ENCODE results near the gene MAGEA10.

Gene MAGEA10

GRCh38 chrX:152108527-152108926 lies 29.9 kb downstream of the MAGEA10 start:
- H3K27me3 ChIP-seq (ENCODE audit: control insufficient read depth, low read length), result no peaks in the 10 kb centered on the region
- no peaks in the 10 kb centered on the region for H3K9me3 ChIP-seq (ENCODE audit: control insufficient read depth, insufficient read depth, low read length)
- no peaks in the 10 kb centered on the region for H3K36me3 ChIP-seq (ENCODE audit: control insufficient read depth, low read length)
- H3K79me2 ChIP-seq (ENCODE audit: control insufficient read depth, low read length), result no peaks in the 10 kb centered on the region
- no peak overlapping the region for H3K27ac ChIP-seq (ENCODE audit: low read depth, low read length)
- TF ChIP-seq, protein P1, sequence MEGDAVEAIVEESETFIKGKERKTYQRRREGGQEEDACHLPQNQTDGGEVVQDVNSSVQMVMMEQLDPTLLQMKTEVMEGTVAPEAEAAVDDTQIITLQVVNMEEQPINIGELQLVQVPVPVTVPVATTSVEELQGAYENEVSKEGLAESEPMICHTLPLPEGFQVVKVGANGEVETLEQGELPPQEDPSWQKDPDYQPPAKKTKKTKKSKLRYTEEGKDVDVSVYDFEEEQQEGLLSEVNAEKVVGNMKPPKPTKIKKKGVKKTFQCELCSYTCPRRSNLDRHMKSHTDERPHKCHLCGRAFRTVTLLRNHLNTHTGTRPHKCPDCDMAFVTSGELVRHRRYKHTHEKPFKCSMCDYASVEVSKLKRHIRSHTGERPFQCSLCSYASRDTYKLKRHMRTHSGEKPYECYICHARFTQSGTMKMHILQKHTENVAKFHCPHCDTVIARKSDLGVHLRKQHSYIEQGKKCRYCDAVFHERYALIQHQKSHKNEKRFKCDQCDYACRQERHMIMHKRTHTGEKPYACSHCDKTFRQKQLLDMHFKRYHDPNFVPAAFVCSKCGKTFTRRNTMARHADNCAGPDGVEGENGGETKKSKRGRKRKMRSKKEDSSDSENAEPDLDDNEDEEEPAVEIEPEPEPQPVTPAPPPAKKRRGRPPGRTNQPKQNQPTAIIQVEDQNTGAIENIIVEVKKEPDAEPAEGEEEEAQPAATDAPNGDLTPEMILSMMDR (IDR thresholded peaks at IDR 0.05; ENCODE audit: low read depth, low read length, poor library complexity, severe bottlenecking), result no peak
- TF ChIP-seq EZH2phosphoT487 (IDR thresholded peaks at IDR 0.05; ENCODE audit: borderline replicate concordance, low read length), result no peak
- no peaks in the 10 kb centered on the region for H3F3A ChIP-seq (ENCODE audit: control insufficient read depth, insufficient read depth)
- no peaks in the 10 kb centered on the region for H3K9me2 ChIP-seq (replicated peaks; ENCODE audit: control insufficient read depth, low read length)
- no peak overlapping the region for H3K4me2 ChIP-seq (ENCODE audit: low read length)
- no peaks in the 10 kb centered on the region for H3K4me1 ChIP-seq (ENCODE audit: control insufficient read depth, low read length)
- H4K20me1 ChIP-seq (ENCODE audit: control insufficient read depth, insufficient read depth, low read depth, low read length), result no peaks in the 10 kb centered on the region
- no peak overlapping the region for H3K4me3 ChIP-seq (ENCODE audit: low read length)

DNA sequence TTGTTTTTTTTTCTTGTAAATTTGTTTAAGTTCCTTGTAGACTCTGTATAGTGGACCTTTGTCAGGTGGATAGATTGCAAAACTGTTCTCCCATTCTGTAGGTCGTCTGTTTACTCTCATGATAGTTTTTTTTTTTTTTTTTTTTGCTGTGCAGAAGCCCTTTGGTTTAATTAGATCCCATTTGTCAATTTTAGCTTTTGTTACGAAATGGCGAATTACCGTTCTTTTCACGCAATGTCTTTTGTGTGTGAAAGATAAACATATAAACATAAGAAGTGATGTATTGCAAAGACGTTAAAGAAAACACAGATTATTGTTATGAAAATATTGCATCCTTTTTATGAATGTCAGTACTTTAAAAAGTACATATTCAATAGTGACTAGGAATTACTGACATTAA lies 34.5 kb downstream of the MAGEA10 start:
- no peak overlapping the region for H3K4me3 ChIP-seq (ENCODE audit: low read length)
- no peaks in the 10 kb centered on the region for H4K20me1 ChIP-seq (ENCODE audit: control insufficient read depth, insufficient read depth, low read depth, low read length)
- H3K27me3 ChIP-seq (ENCODE audit: control insufficient read depth, low read length), result no peaks in the 10 kb centered on the region
- no peaks in the 10 kb centered on the region for H3F3A ChIP-seq (ENCODE audit: control insufficient read depth, insufficient read depth)
- H3K79me2 ChIP-seq (ENCODE audit: control insufficient read depth, low read length), result no peaks in the 10 kb centered on the region
- H3K4me2 ChIP-seq (ENCODE audit: low read length), result no peak overlapping the region
- TF ChIP-seq, protein P1 (IDR thresholded peaks at IDR 0.05; ENCODE audit: low read depth, low read length, poor library complexity, severe bottlenecking), result no peak
- no peak for TF ChIP-seq EZH2phosphoT487 (IDR thresholded peaks at IDR 0.05; ENCODE audit: borderline replicate concordance, low read length)
- no peaks in the 10 kb centered on the region for H3K9me3 ChIP-seq (ENCODE audit: control insufficient read depth, insufficient read depth, low read length)
- no peak overlapping the region for H3K27ac ChIP-seq (ENCODE audit: low read depth, low read length)
- H3K4me1 ChIP-seq (ENCODE audit: control insufficient read depth, low read length), result no peaks in the 10 kb centered on the region
- no peaks in the 10 kb centered on the region for H3K36me3 ChIP-seq (ENCODE audit: control insufficient read depth, low read length)
- no peaks in the 10 kb centered on the region for H3K9me2 ChIP-seq (replicated peaks; ENCODE audit: control insufficient read depth, low read length)

DNA sequence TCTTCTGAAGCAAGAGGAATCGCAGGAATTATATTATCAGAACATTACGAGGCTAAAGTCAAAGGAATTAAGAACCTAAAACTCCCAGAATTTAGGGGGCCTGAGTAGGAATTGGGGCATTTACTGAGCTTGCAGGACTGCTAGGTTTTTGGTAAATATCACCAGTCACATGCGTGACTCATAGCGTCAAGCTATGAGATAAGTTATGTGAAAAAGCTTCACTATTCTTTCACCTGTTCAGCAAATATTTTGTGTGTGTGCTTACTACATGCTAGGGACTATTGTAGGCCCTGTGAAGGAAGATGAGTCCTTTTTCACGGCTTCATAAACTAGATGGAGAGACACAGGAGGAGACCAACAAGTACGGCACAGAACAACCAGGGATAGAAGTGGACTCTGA lies 52.2 kb downstream of the MAGEA10 start:
- TF ChIP-seq, protein P1 (IDR thresholded peaks at IDR 0.05; ENCODE audit: low read depth, low read length, poor library complexity, severe bottlenecking), result no peak
- TF ChIP-seq EZH2phosphoT487 (IDR thresholded peaks at IDR 0.05; ENCODE audit: borderline replicate concordance, low read length), result no peak
- no peak overlapping the region for H3K4me3 ChIP-seq (ENCODE audit: low read length)
- no peaks in the 10 kb centered on the region for H3K36me3 ChIP-seq (ENCODE audit: control insufficient read depth, low read length)

More for the DNA sequence above, 52.2 kb downstream of the MAGEA10 start:
- Histone ChIP-seq H3F3A (ENCODE audit: control insufficient read depth, insufficient read depth) (no peaks in the 10 kb centered on the region), H3K4me2 (ENCODE audit: low read length) (no peak overlapping the region), H3K79me2 (ENCODE audit: control insufficient read depth, low read length) (no peaks in the 10 kb centered on the region), H3K27me3 (ENCODE audit: control insufficient read depth, low read length) (no peaks in the 10 kb centered on the region), H3K9me3 (ENCODE audit: control insufficient read depth, insufficient read depth, low read length) (no peaks in the 10 kb centered on the region), H3K9me2 (replicated peaks; ENCODE audit: control insufficient read depth, low read length) (no peaks in the 10 kb centered on the region), H4K20me1 (ENCODE audit: control insufficient read depth, insufficient read depth, low read depth, low read length) (no peaks in the 10 kb centered on the region), H3K4me1 (ENCODE audit: control insufficient read depth, low read length) (no peaks in the 10 kb centered on the region), H3K27ac (ENCODE audit: low read depth, low read length) (no peak overlapping the region)

Measured in DOHH2 (cell line).